ENCODE measurements around the gene CALU. TPM values are rescaled to one million over a fixed set of nuclear protein-coding genes. Genes with fewer than 3 reads are reported as not detected.

Gene CALU
- total RNA-seq, 1 donor from 2014 or later = 210 TPM

DNA sequence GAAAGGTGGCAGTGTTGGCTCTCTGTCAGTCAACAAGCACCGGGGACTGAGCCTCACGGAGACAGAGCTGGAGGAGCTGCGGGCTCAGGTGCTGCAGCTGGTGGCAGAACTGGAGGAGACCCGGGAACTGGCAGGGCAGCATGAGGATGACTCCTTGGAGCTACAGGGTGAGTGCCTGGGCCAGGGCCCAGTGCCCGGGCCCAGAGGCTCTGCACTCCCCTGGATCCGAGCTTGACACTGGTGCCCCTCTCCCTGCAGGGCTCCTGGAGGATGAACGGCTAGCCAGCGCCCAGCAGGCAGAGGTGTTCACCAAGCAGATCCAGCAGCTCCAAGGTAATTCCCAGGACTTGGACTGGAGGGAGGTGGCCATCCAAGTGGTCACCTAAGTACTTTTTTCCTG lies 55.3 kb downstream of the CALU start:
- no peaks in the 10 kb centered on the region for H3K36me3 ChIP-seq (ENCODE audit: control insufficient read depth, insufficient read depth, low read length)
- TF ChIP-seq, protein P1, sequence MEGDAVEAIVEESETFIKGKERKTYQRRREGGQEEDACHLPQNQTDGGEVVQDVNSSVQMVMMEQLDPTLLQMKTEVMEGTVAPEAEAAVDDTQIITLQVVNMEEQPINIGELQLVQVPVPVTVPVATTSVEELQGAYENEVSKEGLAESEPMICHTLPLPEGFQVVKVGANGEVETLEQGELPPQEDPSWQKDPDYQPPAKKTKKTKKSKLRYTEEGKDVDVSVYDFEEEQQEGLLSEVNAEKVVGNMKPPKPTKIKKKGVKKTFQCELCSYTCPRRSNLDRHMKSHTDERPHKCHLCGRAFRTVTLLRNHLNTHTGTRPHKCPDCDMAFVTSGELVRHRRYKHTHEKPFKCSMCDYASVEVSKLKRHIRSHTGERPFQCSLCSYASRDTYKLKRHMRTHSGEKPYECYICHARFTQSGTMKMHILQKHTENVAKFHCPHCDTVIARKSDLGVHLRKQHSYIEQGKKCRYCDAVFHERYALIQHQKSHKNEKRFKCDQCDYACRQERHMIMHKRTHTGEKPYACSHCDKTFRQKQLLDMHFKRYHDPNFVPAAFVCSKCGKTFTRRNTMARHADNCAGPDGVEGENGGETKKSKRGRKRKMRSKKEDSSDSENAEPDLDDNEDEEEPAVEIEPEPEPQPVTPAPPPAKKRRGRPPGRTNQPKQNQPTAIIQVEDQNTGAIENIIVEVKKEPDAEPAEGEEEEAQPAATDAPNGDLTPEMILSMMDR (IDR thresholded peaks at IDR 0.05; ENCODE audit: insufficient read depth, low read length, poor library complexity, severe bottlenecking) = no peak
- H3K4me3 ChIP-seq (ENCODE audit: low read depth, low read length) = no peak overlapping the region
- no peak for DNase-seq (ENCODE audit: low read depth)
- H3K27me3 ChIP-seq (ENCODE audit: control insufficient read depth, insufficient read depth, low read length) = peaks cover 8% of the 10 kb centered on the region

DNA sequence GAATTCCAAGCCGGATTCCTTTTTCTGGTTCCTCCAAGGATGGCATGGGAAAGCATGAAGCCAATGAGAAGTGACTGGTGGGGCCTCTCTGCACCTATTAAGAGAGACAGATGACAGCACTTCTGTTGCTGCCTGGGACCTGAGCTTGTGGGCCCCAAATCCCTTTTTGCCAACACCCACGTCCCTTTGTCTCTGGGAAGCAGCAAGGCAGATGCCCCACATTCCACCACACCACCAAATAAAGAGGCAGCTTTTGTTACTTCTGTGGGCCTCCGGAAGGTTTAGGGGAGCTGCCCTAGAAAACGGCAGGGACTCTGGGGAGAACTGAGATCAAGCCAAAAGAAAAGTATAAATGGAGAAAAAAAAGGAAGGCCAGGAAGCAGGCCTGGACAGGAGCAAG lies 56.0 kb downstream of the CALU start:
- Histone ChIP-seq H3K4me3 (ENCODE audit: low read depth, low read length) (no peak overlapping the region), H3K27me3 (ENCODE audit: control insufficient read depth, insufficient read depth, low read length) (peaks cover 8% of the 10 kb centered on the region), H3K36me3 (ENCODE audit: control insufficient read depth, insufficient read depth, low read length) (no peaks in the 10 kb centered on the region)
- no peak for DNase-seq (ENCODE audit: low read depth)
- TF ChIP-seq, protein P1 (IDR thresholded peaks at IDR 0.05; ENCODE audit: insufficient read depth, low read length, poor library complexity, severe bottlenecking) = no peak

DNA sequence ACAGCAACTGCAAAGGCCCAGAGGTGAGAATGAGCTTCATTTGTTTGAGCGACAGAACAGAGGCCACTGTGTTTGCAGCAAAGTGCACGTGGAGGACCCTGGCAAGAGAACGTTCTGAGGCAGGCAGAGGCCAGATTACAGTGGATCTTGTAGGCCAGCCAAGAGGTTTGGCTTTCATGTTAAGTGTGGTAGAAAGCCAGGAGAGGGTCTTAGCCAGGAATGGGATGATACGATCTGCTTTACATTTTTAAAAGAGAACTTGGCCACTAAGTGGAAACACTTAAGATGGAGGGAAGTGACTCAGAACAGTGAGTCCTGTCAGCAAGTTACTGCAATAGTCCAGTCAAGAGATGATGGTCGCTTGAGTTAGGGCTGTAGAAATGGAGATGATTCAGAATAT lies 57.2 kb downstream of the CALU start:
- Histone ChIP-seq H3K27me3 (ENCODE audit: control insufficient read depth, insufficient read depth, low read length) (no peaks in the 10 kb centered on the region), H3K36me3 (ENCODE audit: control insufficient read depth, insufficient read depth, low read length) (no peaks in the 10 kb centered on the region), H3K4me3 (ENCODE audit: low read depth, low read length) (no peak overlapping the region)
- DNase-seq (ENCODE audit: low read depth) = no peak
- TF ChIP-seq, protein P1 (IDR thresholded peaks at IDR 0.05; ENCODE audit: insufficient read depth, low read length, poor library complexity, severe bottlenecking) = no peak

DNA sequence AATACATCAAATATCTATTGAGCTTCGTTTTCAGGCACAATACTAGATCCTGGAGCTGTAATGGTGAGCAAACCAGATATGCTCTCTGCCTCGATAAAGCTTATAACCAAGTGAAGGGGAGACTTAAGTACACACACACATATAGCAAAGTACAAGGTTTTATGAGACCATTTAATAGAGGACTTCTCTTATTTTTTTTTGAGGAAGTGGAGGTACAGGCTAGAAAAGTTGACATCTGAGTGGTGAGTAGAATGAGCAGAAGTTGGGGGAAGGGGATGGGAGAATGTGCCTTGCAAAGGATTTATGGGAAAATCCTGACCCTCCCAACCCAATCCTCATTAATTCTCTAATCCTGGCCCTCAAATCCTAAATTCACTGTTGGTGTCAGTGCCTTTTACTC lies 60.3 kb downstream of the CALU start:
- H3K36me3 ChIP-seq (ENCODE audit: control insufficient read depth, insufficient read depth, low read length) = no peaks in the 10 kb centered on the region
- H3K27me3 ChIP-seq (ENCODE audit: control insufficient read depth, insufficient read depth, low read length) = no peaks in the 10 kb centered on the region
- no peak for DNase-seq (ENCODE audit: low read depth)
- H3K4me3 ChIP-seq (ENCODE audit: low read depth, low read length) = no peak overlapping the region
- TF ChIP-seq, protein P1 (IDR thresholded peaks at IDR 0.05; ENCODE audit: insufficient read depth, low read length, poor library complexity, severe bottlenecking) = no peak

DNA sequence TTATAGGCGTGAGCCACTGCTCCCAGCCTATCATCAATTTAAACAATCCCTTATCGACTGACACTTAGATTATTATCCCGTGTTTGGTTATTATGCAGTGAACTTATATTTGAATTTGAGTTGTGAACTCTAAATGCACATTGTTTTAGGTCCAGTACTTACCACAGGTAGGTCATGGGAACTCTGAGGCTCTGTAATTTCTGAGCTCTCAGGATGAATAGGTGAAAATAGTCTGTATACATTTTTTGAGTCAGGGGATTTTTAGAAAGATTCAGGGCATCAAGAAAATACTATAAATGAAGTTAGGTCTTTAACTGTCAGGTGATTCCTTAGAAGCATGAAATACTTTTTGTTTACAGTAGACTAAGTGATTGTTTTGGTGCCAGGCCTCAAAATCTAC lies 61.4 kb downstream of the CALU start:
- Histone ChIP-seq H3K36me3 (ENCODE audit: control insufficient read depth, insufficient read depth, low read length) (no peaks in the 10 kb centered on the region), H3K27me3 (ENCODE audit: control insufficient read depth, insufficient read depth, low read length) (no peaks in the 10 kb centered on the region), H3K4me3 (ENCODE audit: low read depth, low read length) (no peak overlapping the region)
- no peak for DNase-seq (ENCODE audit: low read depth)
- TF ChIP-seq, protein P1 (IDR thresholded peaks at IDR 0.05; ENCODE audit: insufficient read depth, low read length, poor library complexity, severe bottlenecking) = no peak

DNA sequence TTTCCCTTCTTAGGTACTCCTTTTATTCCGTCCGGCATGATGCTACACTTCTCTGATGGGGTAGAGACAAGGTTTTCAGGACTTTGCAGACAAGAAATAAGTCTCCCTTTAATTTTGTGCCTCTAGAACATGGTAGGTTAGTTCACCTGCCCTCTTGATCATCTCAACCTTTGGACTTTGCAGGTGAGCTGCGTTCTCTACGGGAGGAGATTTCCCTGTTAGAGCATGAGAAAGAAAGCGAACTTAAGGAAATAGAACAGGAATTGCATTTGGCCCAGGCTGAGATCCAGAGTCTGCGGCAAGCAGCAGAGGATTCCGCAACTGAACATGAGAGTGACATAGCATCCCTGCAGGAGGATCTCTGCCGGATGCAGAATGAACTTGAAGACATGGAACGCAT lies 61.8 kb downstream of the CALU start:
- TF ChIP-seq, protein P1 (IDR thresholded peaks at IDR 0.05; ENCODE audit: insufficient read depth, low read length, poor library complexity, severe bottlenecking) = no peak

More for the DNA sequence above, 61.8 kb downstream of the CALU start:
- Histone ChIP-seq H3K4me3 (ENCODE audit: low read depth, low read length) (no peak overlapping the region), H3K36me3 (ENCODE audit: control insufficient read depth, insufficient read depth, low read length) (no peaks in the 10 kb centered on the region), H3K27me3 (ENCODE audit: control insufficient read depth, insufficient read depth, low read length) (no peaks in the 10 kb centered on the region)
- DNase-seq (ENCODE audit: low read depth) = no peak

All from kidney epithelial cell (primary cell).